Loucy (cell line): ENCODE measurements around the gene NOXA1.

Experiments
- EZH2phosphoT487 ChIP-seq: fragments of 200-600 bp; IDR thresholded peaks from 2 replicates; pipeline ENCODE4 v1.6.1; 2018; ENCODE audit warnings: antibody characterized with exemption, mild to moderate bottlenecking, moderate library complexity, borderline replicate concordance
- TF ChIP-seq, protein P1 (sequence below): fragments of 200-600 bp; sonication (generic); conservative IDR thresholded peaks from 2 replicates; pipeline ENCODE4 v1.5.1; 2014; ENCODE audit warnings: mild to moderate bottlenecking, antibody characterized with exemption, low read length

DNA sequence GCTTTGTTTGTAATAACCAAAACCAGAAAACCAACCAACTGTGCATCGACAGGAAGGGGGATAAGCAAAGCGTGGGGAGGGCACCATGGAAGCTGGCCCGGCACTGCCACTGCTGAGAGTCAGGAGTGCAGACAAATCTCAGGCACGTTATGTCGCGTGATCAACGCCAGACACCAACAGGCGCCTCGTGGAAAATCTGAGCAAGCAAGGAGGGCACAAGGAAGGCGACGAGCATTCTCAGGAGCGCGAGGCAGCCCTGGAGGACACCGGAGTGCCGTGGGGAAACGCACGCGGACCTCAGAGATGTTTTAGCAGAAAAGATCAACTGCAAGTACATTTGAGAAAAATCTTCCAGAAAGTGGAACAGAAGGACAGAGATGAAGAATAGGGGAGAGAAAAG lies 51.1 kb downstream of the NOXA1 start:
- TF ChIP-seq, protein P1, sequence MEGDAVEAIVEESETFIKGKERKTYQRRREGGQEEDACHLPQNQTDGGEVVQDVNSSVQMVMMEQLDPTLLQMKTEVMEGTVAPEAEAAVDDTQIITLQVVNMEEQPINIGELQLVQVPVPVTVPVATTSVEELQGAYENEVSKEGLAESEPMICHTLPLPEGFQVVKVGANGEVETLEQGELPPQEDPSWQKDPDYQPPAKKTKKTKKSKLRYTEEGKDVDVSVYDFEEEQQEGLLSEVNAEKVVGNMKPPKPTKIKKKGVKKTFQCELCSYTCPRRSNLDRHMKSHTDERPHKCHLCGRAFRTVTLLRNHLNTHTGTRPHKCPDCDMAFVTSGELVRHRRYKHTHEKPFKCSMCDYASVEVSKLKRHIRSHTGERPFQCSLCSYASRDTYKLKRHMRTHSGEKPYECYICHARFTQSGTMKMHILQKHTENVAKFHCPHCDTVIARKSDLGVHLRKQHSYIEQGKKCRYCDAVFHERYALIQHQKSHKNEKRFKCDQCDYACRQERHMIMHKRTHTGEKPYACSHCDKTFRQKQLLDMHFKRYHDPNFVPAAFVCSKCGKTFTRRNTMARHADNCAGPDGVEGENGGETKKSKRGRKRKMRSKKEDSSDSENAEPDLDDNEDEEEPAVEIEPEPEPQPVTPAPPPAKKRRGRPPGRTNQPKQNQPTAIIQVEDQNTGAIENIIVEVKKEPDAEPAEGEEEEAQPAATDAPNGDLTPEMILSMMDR: no peak
- TF ChIP-seq EZH2phosphoT487: no peak
